Measurements from ENCODE around the gene LRP5.

- TF ChIP-seq CTCF (IDR thresholded peaks at IDR 0.05; ENCODE audit: poor library complexity) (no peak), EZH2phosphoT487 (IDR thresholded peaks at IDR 0.05; ENCODE audit: low read depth, severe bottlenecking, unreplicated experiment) (no peak)
Measured at GRCh38 chr11:68497761-68498160, 185.4 kb downstream of the LRP5 start.
